ENCODE data around the gene ATN1.

DNA sequence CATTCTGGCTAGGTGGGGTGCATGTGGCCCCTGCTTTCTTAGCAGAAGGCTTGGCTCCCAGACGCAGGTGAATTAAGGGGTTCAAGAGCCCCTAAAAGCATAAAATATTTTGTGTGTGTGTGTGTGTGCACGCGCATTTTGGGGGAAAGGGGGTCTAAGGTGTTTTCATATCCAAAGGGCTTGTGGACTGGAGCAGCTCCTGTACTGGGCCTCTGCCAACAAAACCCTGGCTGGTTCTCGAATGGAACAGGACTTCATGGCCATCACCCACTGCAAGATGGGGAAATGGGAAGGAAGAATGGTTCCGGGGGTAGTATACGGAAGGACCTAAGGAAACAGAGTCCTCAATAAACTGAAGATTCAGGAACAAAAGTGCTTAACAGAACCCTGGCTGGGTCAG lies 3.9 kb upstream of the ATN1 start:
- TF ChIP-seq, protein P1, sequence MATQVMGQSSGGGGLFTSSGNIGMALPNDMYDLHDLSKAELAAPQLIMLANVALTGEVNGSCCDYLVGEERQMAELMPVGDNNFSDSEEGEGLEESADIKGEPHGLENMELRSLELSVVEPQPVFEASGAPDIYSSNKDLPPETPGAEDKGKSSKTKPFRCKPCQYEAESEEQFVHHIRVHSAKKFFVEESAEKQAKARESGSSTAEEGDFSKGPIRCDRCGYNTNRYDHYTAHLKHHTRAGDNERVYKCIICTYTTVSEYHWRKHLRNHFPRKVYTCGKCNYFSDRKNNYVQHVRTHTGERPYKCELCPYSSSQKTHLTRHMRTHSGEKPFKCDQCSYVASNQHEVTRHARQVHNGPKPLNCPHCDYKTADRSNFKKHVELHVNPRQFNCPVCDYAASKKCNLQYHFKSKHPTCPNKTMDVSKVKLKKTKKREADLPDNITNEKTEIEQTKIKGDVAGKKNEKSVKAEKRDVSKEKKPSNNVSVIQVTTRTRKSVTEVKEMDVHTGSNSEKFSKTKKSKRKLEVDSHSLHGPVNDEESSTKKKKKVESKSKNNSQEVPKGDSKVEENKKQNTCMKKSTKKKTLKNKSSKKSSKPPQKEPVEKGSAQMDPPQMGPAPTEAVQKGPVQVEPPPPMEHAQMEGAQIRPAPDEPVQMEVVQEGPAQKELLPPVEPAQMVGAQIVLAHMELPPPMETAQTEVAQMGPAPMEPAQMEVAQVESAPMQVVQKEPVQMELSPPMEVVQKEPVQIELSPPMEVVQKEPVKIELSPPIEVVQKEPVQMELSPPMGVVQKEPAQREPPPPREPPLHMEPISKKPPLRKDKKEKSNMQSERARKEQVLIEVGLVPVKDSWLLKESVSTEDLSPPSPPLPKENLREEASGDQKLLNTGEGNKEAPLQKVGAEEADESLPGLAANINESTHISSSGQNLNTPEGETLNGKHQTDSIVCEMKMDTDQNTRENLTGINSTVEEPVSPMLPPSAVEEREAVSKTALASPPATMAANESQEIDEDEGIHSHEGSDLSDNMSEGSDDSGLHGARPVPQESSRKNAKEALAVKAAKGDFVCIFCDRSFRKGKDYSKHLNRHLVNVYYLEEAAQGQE (IDR thresholded peaks at IDR 0.05; ENCODE audit: insufficient replicate concordance, low read depth), result no peak
- TF ChIP-seq POLR2AphosphoS5 (IDR thresholded peaks at IDR 0.05; ENCODE audit: low read depth) (no peak), CTCF (IDR thresholded peaks at IDR 0.05; ENCODE audit: insufficient read depth, low read length) (no peak), GABPA (IDR thresholded peaks at IDR 0.05; ENCODE audit: low read depth) (no peak)
